ENCODE results near the gene CNTNAP4. TPM values are rescaled to one million over a fixed set of nuclear protein-coding genes. Genes with fewer than 3 reads are reported as not detected.

The CNTNAP4 gene
- not detected for polyA plus RNA-seq

DNA sequence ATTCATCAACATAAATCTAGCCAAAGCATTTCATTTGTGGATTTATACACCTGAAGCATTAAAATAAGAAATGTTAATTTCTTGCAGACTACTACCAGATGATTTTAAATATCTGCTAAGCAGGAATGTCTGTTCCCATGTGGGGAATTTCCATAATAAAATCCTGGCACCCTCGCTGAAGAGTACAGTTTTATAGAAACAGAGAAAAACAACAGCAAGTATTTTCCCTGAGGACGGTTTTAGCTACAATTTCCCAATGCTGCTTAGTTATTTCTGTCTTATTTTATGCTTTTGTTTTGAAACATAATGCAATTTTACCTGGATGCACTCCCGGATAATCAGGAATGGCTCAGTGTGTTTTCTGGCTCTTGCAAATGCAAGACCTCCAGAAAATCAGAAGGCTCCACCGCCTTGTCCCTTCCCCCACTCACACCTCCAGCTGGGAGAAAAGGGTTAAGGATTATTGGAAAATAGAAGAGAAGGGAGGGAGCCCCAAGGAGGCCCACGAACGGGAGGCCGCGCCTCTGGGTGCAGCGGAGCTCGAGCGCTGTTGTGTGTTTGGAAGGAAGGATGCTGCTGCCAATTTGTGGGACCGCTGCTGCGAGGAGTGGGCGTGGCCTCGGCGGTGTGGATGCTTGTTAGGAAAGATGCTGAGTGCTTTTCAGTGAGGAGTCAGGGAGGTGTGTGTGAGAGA lies at the start of gene CNTNAP4:
Gene CNTNAP4, plus strand, starts transcription at position 657 of the 694 bp plus-strand sequence. CDS start 262 bp downstream, outside the sequence.
- peaks cover 0 to 2% (median 0%) of the 10 kb centered on the region in 3 donors for H3K27me3 Mint-ChIP-seq (ENCODE audit: low read depth in 3 of 3)
- DNase-seq = no peak
- H3K4me1 Mint-ChIP-seq = no peaks in the 10 kb centered on the region
- no peak within 1 kb of the TSS for H3K4me3 Mint-ChIP-seq
- no peaks in the 10 kb centered on the region for H3K36me3 Mint-ChIP-seq
- H3K27ac Mint-ChIP-seq = no peak within 1 kb of the TSS
- H3K9me3 Mint-ChIP-seq = peaks cover 0 to 27% (median 9%) of the 10 kb centered on the region in 6 donors

DNA sequence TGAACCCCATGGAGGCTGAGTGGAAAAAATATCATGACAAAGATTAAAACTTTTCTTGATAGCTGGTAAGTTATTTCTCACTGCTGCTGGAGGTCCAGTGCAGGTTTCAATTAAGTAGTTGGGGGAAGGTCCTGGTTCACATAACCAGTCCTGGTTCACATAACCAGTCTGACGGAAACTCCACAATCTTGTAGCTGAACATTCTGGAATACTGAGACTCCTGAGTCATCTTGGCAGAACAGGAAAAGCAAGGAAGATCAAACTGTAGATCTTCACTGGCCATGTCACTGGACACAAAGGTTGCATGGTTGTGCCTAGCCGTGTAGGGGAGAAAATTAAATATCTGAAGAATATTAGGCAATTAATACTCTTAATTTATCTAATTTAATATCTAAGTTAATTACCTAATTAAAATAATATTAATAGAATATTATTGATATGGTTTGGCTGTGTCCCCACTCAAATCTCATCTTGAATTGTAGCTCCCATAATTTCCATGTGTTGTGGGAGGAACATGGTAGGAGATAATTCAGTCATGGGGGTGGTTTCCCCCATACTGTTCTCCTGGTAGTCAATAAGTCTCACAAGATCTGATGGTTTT lies 48.6 kb upstream of the CNTNAP4 start:
- H3K4me1 Mint-ChIP-seq = no peaks in the 10 kb centered on the region
- H3K36me3 Mint-ChIP-seq = no peaks in the 10 kb centered on the region
- no peak overlapping the region for H3K4me3 Mint-ChIP-seq
- DNase-seq = no peak
- peaks cover 0 to 3% (median 0%) of the 10 kb centered on the region in 3 donors for H3K27me3 Mint-ChIP-seq (ENCODE audit: low read depth in 3 of 3)
- peaks cover 5 to 30% (median 11%) of the 10 kb centered on the region in 6 donors for H3K9me3 Mint-ChIP-seq
- no peak overlapping the region for H3K27ac Mint-ChIP-seq

DNA sequence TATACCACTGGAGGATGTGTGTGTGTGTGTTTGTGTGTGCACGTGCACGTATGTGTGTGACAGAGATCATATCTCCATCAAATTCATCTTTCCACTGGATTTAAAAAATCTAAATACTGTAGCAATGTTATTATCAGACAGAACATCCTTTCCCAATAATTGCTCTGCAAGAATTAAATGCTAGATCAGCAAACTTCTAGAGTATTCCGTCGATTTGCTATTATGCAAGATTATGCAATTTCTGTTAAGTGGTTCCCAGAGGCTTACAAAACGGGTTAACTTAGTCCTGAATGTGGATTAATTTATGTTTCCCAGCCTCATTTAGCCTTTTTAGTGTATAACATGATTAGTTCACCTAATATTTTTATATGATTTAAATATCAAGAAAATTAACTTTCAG lies 44.5 kb upstream of the CNTNAP4 start:
- H3K36me3 Mint-ChIP-seq = no peaks in the 10 kb centered on the region

DNA sequence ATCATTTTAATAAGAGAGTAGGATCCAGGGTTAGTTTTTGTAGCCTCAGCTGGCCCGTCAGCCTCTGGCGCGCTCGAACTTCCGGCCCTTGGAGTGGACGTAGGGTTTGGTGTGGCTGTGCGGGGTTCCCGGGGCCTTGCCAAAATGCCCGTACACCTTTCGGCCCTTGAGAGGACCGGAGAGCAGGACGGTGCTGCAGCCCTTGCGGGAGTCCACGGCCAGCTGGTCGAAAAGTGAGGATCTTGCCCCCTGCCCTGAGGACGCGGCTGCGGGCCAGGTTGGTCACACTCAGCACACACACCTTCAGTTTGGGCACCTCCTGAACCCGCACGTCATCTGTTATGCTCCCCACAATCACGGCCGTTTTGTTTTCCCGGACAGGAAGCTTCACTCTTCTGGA lies 42.2 kb upstream of the CNTNAP4 start:
- Mint-ChIP-seq H3K36me3 (no peaks in the 10 kb centered on the region), H3K9me3 (peaks cover 5 to 32% (median 13%) of the 10 kb centered on the region in 6 donors), H3K4me3 (no peak overlapping the region), H3K27ac (no peak overlapping the region), H3K27me3 (ENCODE audit: low read depth in 3 of 3) (peaks cover 0 to 5% (median 0%) of the 10 kb centered on the region in 3 donors), H3K4me1 (no peaks in the 10 kb centered on the region)
- no peak for DNase-seq

More for the DNA sequence above, 44.5 kb upstream of the CNTNAP4 start:
- DNase-seq = no peak
- Mint-ChIP-seq H3K27me3 (ENCODE audit: low read depth in 3 of 3) (peaks cover 0 to 5% (median 0%) of the 10 kb centered on the region in 3 donors), H3K27ac (no peak overlapping the region), H3K4me3 (no peak overlapping the region), H3K9me3 (peaks cover 5 to 42% (median 15%) of the 10 kb centered on the region in 6 donors), H3K4me1 (no peaks in the 10 kb centered on the region)

DNA sequence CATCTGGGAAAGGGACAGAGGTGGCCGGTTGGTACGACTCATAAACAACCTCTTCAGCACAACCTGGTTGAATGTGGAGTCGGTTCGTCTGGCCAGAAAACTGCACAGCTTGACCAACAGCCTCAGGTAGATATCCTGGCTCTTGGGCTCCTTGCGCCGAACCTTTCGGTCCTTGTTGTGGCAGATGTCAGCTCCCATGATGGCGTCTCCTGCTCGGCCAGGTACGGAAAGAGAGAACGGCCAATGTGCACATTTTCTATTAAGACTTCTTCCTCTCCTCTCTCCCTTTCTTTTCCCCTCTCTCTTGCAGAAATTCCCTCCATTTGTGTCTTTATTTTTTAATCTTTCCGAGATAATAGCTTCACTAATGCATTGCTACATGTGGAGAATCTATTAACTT lies 41.8 kb upstream of the CNTNAP4 start:
- DNase-seq = no peak
- H3K27me3 Mint-ChIP-seq (ENCODE audit: low read depth in 3 of 3) = peaks cover 0 to 5% (median 0%) of the 10 kb centered on the region in 3 donors
- H3K4me1 Mint-ChIP-seq = no peaks in the 10 kb centered on the region
- no peak overlapping the region for H3K27ac Mint-ChIP-seq
- H3K36me3 Mint-ChIP-seq = no peaks in the 10 kb centered on the region
- no peak overlapping the region for H3K4me3 Mint-ChIP-seq
- peaks cover 5 to 31% (median 13%) of the 10 kb centered on the region in 6 donors for H3K9me3 Mint-ChIP-seq

DNA sequence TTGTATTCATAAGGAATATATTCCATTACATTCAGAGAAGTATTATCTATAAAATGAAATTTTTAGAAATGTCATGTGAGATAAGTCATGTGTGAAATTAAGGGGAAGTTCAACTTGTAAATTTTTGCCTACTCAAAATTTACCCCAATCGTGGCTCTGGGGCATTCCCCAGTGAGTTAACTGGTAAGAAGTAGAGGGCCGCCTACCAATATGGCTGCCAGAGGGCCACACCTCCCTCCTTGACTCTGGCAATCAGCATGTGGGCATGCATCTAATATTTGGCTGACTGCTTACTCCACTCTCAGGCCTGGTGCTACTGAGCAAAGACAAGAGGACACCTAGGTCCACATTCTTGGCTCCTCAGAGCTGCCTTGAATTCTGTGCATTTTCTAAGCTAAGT lies 39.7 kb upstream of the CNTNAP4 start:
- peaks cover 0 to 28% (median 11%) of the 10 kb centered on the region in 6 donors for H3K9me3 Mint-ChIP-seq
- H3K4me1 Mint-ChIP-seq = no peaks in the 10 kb centered on the region
- peaks cover 0 to 2% (median 0%) of the 10 kb centered on the region in 3 donors for H3K27me3 Mint-ChIP-seq (ENCODE audit: low read depth in 3 of 3)
- no peak overlapping the region for H3K4me3 Mint-ChIP-seq
- H3K27ac Mint-ChIP-seq = no peak overlapping the region
- H3K36me3 Mint-ChIP-seq = no peaks in the 10 kb centered on the region
- no peak for DNase-seq

DNA sequence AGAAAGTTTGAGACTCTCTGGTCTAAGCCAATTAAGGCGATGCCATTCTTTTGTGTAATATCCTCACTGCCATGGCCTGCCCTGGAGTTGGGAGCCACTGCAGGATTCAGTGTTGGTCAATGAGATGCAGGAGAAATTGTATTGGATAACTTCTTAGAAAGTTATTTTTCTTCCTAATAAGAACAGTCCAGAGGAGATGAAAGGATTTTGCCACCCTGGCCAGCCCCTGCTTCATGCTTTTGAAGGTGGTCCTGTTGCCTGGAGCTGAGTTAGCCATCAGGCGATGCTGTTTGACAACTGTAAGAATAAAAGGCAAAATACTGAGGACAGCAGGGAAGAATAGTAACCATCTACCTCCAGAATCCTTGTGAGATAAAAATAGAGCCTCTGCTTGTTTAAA lies 35.4 kb upstream of the CNTNAP4 start:
- H3K36me3 Mint-ChIP-seq = no peaks in the 10 kb centered on the region
- no peaks in the 10 kb centered on the region for H3K4me1 Mint-ChIP-seq
- peaks cover 0 to 30% (median 11%) of the 10 kb centered on the region in 6 donors for H3K9me3 Mint-ChIP-seq
- no peaks in the 10 kb centered on the region for H3K27me3 Mint-ChIP-seq (ENCODE audit: low read depth in 3 of 3)
- DNase-seq = no peak
- H3K4me3 Mint-ChIP-seq = no peak overlapping the region
- no peak overlapping the region for H3K27ac Mint-ChIP-seq

DNA sequence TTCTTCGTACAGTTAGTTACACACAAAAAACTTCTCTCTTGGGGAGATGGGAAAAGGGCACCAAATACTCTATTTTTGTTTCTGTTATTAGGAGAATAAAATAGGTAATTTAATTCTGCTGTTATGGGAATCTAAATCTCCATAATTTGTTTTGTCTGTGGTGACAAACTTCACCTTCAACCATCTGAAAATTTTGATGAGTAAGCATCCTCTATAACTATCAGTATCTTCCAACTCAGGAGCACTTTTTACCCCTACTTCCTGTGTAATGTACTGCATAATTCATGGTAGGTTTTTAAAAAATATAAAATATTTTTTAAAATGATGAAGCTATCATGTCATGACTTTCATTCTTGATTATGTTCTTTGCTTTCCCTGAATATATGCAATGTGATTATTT lies 33.6 kb upstream of the CNTNAP4 start:
- Mint-ChIP-seq H3K9me3 (peaks cover 5 to 36% (median 12%) of the 10 kb centered on the region in 6 donors), H3K4me1 (no peaks in the 10 kb centered on the region), H3K36me3 (no peaks in the 10 kb centered on the region), H3K4me3 (no peak overlapping the region), H3K27ac (no peak overlapping the region), H3K27me3 (ENCODE audit: low read depth in 3 of 3) (no peaks in the 10 kb centered on the region)
- no peak for DNase-seq

DNA sequence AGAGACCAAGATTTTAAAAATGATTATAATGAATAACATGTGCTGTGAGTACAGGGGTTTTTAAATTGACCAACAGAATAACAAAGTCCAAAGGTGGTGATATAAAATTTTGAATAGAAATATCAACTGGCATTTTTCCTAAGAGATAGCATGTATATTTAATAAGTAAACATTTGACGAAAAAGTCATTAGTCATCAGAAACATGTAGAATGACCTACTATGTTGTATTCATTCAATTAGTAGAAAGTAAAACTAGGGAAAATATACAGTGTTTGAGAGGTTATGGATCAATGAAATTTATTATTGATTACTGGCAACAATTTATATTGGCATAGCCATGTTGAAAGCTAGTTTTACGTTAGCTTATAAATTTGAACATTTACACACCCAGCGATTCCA lies 30.6 kb upstream of the CNTNAP4 start:
- peaks cover 7 to 35% (median 18%) of the 10 kb centered on the region in 6 donors for H3K9me3 Mint-ChIP-seq
- DNase-seq = no peak
- no peak overlapping the region for H3K4me3 Mint-ChIP-seq
- no peaks in the 10 kb centered on the region for H3K27me3 Mint-ChIP-seq (ENCODE audit: low read depth in 3 of 3)
- no peak overlapping the region for H3K27ac Mint-ChIP-seq
- no peaks in the 10 kb centered on the region for H3K36me3 Mint-ChIP-seq
- H3K4me1 Mint-ChIP-seq = no peaks in the 10 kb centered on the region

DNA sequence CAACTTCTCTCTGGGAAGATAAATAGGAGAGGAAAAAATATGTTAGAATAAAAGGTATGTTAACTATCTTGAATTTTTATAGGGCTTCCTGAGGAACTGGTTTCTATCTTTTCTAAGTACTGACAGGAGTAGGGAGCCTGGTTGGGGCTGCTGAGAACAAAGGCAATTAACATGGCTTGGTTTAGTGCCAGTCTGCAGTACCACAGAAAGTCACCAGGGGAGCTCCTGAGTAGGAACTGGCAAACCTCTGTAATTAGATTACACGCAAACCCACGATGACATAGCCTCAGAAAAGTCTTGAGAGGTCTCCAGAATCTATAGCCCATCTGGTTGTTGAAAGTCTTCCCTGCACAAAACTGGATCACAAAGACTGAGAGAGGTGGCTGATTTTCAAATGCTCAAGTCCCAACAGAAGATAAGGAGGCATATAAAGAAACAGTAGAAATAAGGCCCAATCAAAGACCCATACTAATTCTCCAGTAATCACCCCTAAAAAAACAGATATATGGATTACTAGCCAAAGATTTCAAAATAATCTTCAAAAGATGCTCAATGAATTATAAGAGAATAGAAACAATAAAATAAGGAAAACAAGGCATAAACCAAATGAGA lies 11.7 kb upstream of the CNTNAP4 start:
- no peak overlapping the region for H3K4me3 Mint-ChIP-seq
- no peaks in the 10 kb centered on the region for H3K4me1 Mint-ChIP-seq
- no peak overlapping the region for H3K27ac Mint-ChIP-seq
- H3K9me3 Mint-ChIP-seq = peaks cover 5 to 51% (median 23%) of the 10 kb centered on the region in 6 donors
- no peak for DNase-seq
- no peaks in the 10 kb centered on the region for H3K27me3 Mint-ChIP-seq (ENCODE audit: low read depth in 3 of 3)
- H3K36me3 Mint-ChIP-seq = no peaks in the 10 kb centered on the region

DNA sequence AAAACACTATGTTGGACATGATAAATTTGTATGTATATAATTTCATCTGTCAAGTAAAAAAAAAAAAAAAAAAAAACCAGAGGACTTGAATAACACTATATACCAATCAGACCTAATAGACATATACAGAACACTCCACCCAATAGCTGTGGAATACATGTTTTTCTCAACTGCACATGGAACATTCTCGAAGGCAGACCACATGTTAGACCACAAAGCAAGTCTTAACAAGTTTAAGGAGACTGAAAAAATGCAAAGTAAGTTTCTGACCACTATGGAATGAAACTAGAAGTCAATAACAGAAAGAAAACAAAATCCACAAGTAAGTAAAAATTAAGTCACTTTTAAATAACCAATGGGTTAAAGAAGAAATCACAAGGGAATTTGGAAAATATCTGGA lies 8.4 kb upstream of the CNTNAP4 start:
- Mint-ChIP-seq H3K9me3 (peaks cover 10 to 56% (median 20%) of the 10 kb centered on the region in 6 donors), H3K27ac (no peak overlapping the region), H3K36me3 (peaks cover 0 to 4% (median 0%) of the 10 kb centered on the region in 3 donors), H3K4me1 (no peaks in the 10 kb centered on the region), H3K27me3 (ENCODE audit: low read depth in 3 of 3) (no peaks in the 10 kb centered on the region), H3K4me3 (no peak overlapping the region)
- DNase-seq = no peak

DNA sequence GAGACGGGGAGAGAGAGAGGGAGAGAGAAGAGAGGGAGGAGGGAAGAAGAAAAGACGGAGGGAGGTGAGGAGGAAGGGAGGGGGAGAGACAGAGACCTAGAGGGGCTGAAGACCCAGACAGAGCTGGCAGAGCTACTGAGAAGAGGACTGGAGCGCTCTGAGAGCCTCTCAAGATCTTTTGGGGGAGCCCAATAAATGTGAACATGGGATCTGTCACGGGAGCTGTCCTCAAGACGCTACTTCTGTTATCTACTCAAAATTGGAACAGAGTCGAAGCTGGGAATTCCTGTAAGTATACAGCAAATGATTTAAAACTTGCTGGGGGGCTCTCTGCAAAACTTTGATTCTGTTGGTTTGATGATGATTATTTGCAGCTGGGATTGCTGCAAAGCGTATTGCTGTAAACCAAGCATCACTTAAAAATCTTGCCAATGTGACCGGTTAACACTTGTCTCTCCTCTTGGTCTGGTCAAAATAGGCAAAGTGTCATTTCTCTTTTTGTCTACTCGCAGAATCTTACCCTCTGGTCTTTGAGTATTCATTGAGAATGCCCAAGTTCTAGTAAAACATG lies 344 bp downstream of the CNTNAP4 start:
- H3K36me3 Mint-ChIP-seq = no peaks in the 10 kb centered on the region
- no peaks in the 10 kb centered on the region for H3K4me1 Mint-ChIP-seq
- peaks cover 0 to 2% (median 0%) of the 10 kb centered on the region in 3 donors for H3K27me3 Mint-ChIP-seq (ENCODE audit: low read depth in 3 of 3)
- no peak overlapping the region for H3K4me3 Mint-ChIP-seq
- no peak for DNase-seq
- peaks cover 0 to 23% (median 7%) of the 10 kb centered on the region in 6 donors for H3K9me3 Mint-ChIP-seq
- no peak overlapping the region for H3K27ac Mint-ChIP-seq

DNA sequence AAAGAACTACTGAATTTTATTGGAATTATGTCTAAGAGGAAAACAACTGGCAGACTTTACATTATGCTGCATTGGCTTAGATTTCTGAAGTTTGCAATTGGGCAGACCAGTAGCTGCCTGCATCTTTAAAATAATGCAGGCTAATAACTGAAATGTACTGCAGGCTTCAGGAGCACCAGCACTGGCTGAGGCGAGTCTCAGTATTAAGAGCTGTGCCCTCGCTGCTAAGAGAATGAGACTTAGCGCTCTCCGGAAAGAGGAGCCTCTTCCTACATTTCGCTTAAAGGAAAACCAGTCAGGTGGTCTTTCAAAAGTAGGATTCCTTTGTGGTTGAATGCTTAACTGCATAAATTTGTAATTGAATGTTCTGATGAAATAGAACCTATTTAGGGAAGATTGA lies 885 bp downstream of the CNTNAP4 start:
- no peaks in the 10 kb centered on the region for H3K4me1 Mint-ChIP-seq
- H3K27me3 Mint-ChIP-seq (ENCODE audit: low read depth in 3 of 3) = peaks cover 0 to 2% (median 0%) of the 10 kb centered on the region in 3 donors
- H3K36me3 Mint-ChIP-seq = no peaks in the 10 kb centered on the region
- H3K9me3 Mint-ChIP-seq = peaks cover 0 to 23% (median 7%) of the 10 kb centered on the region in 6 donors
- H3K27ac Mint-ChIP-seq = no peak overlapping the region
- no peak overlapping the region for H3K4me3 Mint-ChIP-seq
- no peak for DNase-seq

DNA sequence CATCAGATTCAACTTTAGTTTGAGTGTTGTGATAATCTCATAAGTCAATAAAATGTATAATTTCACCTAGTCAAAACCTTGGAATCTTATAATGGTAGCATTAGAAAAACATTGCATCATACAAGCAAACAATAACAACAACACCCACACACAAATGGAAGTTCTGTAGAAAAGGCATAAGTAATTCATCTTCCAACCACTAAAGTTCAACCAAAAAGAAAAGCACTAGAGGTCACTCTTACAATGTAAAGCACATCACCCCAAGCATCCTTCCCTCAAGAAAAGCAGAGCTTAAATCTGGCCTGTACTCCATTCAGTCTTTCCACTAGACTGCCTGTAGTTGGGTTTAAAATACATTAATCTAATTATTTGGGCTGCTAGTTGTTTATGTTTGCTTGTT lies 1.8 kb downstream of the CNTNAP4 start:
- Mint-ChIP-seq H3K4me1 (no peaks in the 10 kb centered on the region), H3K36me3 (no peaks in the 10 kb centered on the region), H3K27ac (no peak overlapping the region), H3K9me3 (peaks cover 0 to 18% (median 5%) of the 10 kb centered on the region in 6 donors), H3K4me3 (no peak overlapping the region), H3K27me3 (ENCODE audit: low read depth in 3 of 3) (peaks cover 0 to 2% (median 0%) of the 10 kb centered on the region in 3 donors)
- no peak for DNase-seq

Data from immature natural killer cell (primary cell).